GM12878 (cell line): ENCODE measurements around the gene PDE8B. TPM values are rescaled to one million over a fixed set of nuclear protein-coding genes. Genes with fewer than 3 reads are reported as not detected.

Experiments
- ATAC-seq: fragments of 200-7000 bp; cut with Tn5 transposase; 3 replicates; pipeline ENCODE4 v1.9.1; 2020; ENCODE audit warnings: mild to moderate bottlenecking, moderate library complexity
- BruUV-seq: library from RNA; stranded (reverse); fragments of 400-500 nt; replicated peaks from 2 replicates; lab custom pipeline; 2021; lab: Mats Ljungman, UMichigan
- CTCF ChIA-PET: fragments of 300-600 bp; sonication (Branson Sonifier 250); formaldehyde crosslinking; extraction: SDS; loops from one replicate; lab custom pipeline; 2021; ENCODE audit warnings: inconsistent platforms; lab: Yijun Ruan, JAX
- POLR2A ChIA-PET: fragments of 350-600 bp; formaldehyde crosslinking; extraction: SDS; loops from one replicate; lab custom pipeline; 2021; ENCODE audit warnings: inconsistent platforms; lab: Charles Lee
- RAD21 ChIA-PET: fragments of 300-600 bp; sonication (Branson Sonifier 250); formaldehyde crosslinking; loops from one replicate; lab custom pipeline; 2023; ENCODE audit warnings: antibody characterized with exemption; ENCODE audit not compliant: unreplicated experiment; lab: Charles Lee
- SMC1A ChIA-PET: fragments of 300-600 bp; sonication (Branson Sonifier 250); formaldehyde crosslinking; loops from one replicate; lab custom pipeline; 2023; ENCODE audit not compliant: unreplicated experiment, uncharacterized antibody; lab: Charles Lee
- DNase-seq: peaks from one replicate; pipeline ENCODE4 v3.0.0-alpha.2; 2011; ENCODE audit warnings: low read depth, low spot score
- FAIRE-seq: peaks from 3 replicates; lab custom pipeline; 2011; peaks lifted over from hg19 to GRCh38; lab: Jason Lieb, UNC
- H2AFZ ChIP-seq: 2 replicates; pipeline ENCODE4 v1.6.0; 2011; ENCODE audit warnings: low read depth, low read length, control low read depth; ENCODE audit not compliant: control insufficient read depth
- H3K27ac ChIP-seq: 2 replicates; pipeline ENCODE4 v1.5.1; 2011; ENCODE audit warnings: control low read depth; ENCODE audit not compliant: control insufficient read depth, insufficient read depth
- H3K27me3 ChIP-seq, 2 experiments: replicated peaks in 1 of 2; 2 replicates each; pipeline versions ENCODE4 v1.6.0 to v1.6.1; 2011; ENCODE audit warnings: low read length in 1 of 2; ENCODE audit not compliant: control insufficient read depth in 2 of 2, insufficient read depth in 2 of 2
- H3K36me3 ChIP-seq, 2 experiments: 2 replicates each; pipeline ENCODE4 v1.5.1; 2011; ENCODE audit warnings: low read length in 1 of 2; ENCODE audit not compliant: control insufficient read depth in 2 of 2, insufficient read depth in 2 of 2
- H3K4me1 ChIP-seq: 2 replicates; pipeline ENCODE4 v1.6.1; 2011; ENCODE audit warnings: mild to moderate bottlenecking, low read length, moderate library complexity, mixed read lengths; ENCODE audit not compliant: control insufficient read depth, insufficient read depth
- H3K4me2 ChIP-seq: 2 replicates; pipeline ENCODE4 v1.6.0; 2011; ENCODE audit warnings: control low read depth; ENCODE audit not compliant: control insufficient read depth, insufficient read depth
- H3K4me3 ChIP-seq: fragments of 200-600 bp; sonication (generic); 2 replicates; pipeline ENCODE4 v1.5.1; 2016
- H3K79me2 ChIP-seq: 2 replicates; pipeline ENCODE4 v1.6.0; 2011; ENCODE audit warnings: low read length; ENCODE audit not compliant: control insufficient read depth, insufficient read depth
- H3K9ac ChIP-seq: 2 replicates; pipeline ENCODE4 v1.8.0; 2011; ENCODE audit warnings: low read length, control low read depth, mixed read lengths; ENCODE audit not compliant: control insufficient read depth, insufficient read depth
- H3K9me3 ChIP-seq: replicated peaks from 3 replicates; pipeline ENCODE4 v1.5.1; 2011; ENCODE audit warnings: mild to moderate bottlenecking, low read length; ENCODE audit not compliant: control insufficient read depth, insufficient read depth
- H4K20me1 ChIP-seq: 2 replicates; pipeline ENCODE4 v1.6.0; 2011; ENCODE audit not compliant: control insufficient read depth, insufficient read depth
- DPF2 ChIP-seq: fragments of 450-650 bp; IDR thresholded peaks from 2 replicates; pipeline ENCODE4 v1.6.1; 2017; ENCODE audit warnings: mild to moderate bottlenecking
- EGR1 ChIP-seq, 2 experiments: IDR thresholded peaks; 1 replicate in 1 of 2; 2 replicates in 1 of 2; pipeline ENCODE4 v1.6.1; 2011 to 2012; ENCODE audit warnings: low read depth in 2 of 2, low read length in 2 of 2, borderline replicate concordance in 1 of 2, mild to moderate bottlenecking in 1 of 2, moderate library complexity in 1 of 2
- EP300 ChIP-seq, 2 experiments: fragments of 150-350 bp in 1 of 2; IDR thresholded peaks; 2 replicates each; pipeline ENCODE4 v1.6.1; 2011 to 2012; ENCODE audit warnings: low read depth in 2 of 2, low read length in 2 of 2, borderline replicate concordance in 1 of 2, improper control_type of control experiment in 1 of 2, inconsistent platforms in 1 of 2; ENCODE audit not compliant: control insufficient read depth in 1 of 2
- FOS ChIP-seq: IDR thresholded peaks from 3 replicates; pipeline ENCODE4 v1.6.1; 2011; ENCODE audit warnings: borderline replicate concordance; ENCODE audit not compliant: insufficient read length; ENCODE audit errors: extremely low read depth
- HDAC6 ChIP-seq: fragments of 200-600 bp; sonication (generic); IDR thresholded peaks from one replicate; pipeline ENCODE4 v1.8.0; 2017; ENCODE audit warnings: antibody characterized with exemption; ENCODE audit not compliant: unreplicated experiment
- POU2F2 ChIP-seq: IDR thresholded peaks from 3 replicates; pipeline ENCODE4 v1.6.1; 2011; ENCODE audit warnings: low read depth, mild to moderate bottlenecking, low read length, borderline replicate concordance
- RB1 ChIP-seq: fragments of 450-650 bp; formaldehyde crosslinking; IDR thresholded peaks from 2 replicates; pipeline ENCODE4 v1.6.1; 2017; ENCODE audit warnings: mild to moderate bottlenecking, borderline replicate concordance
- STAT3 ChIP-seq: IDR thresholded peaks from 2 replicates; pipeline ENCODE4 v1.6.1; 2011; ENCODE audit warnings: low read depth, low read length, improper control_type of control experiment
- ZNF384 ChIP-seq: IDR thresholded peaks from 2 replicates; pipeline ENCODE4 v1.6.1; 2012; ENCODE audit warnings: low read depth, mild to moderate bottlenecking, low read length, improper control_type of control experiment, borderline replicate concordance
- WGBS: methylation state at CpG from one replicate; pipeline ENCODE4 v1.1.6; 2016; ENCODE audit warnings: low lambda C conversion rate; ENCODE audit not compliant: insufficient replicate concordance, insufficient coverage; ENCODE audit errors: missing lambda C conversion rate; 5-methylcytosine and 5-hydroxymethylcytosine counted together
- in situ Hi-C: fragments of 300-500 bp; cut with MboI; formaldehyde crosslinking; loops from 9 replicates; pipeline ENCODE4 v1.14.3; 2018; ENCODE audit warnings: mixed read lengths
- intact Hi-C: fragments of 100-400 bp; cut with micrococcal nuclease; formaldehyde crosslinking; loops from one replicate; pipeline ENCODE4 v1.14.2; 2022; ENCODE audit not compliant: unreplicated experiment
- polyA plus RNA-seq, 11 experiments: library from polyadenylated mRNA; depleted of rRNA in 4 of 11; unstranded in 6 of 11; stranded (reverse) in 5 of 11; fragments of >200 nt; fragmentation: Nextera tagmentation in 4 of 11; fragmentation: Illumina TruSeq in 1 of 11; extraction: Ambion mirVana in 4 of 11; extraction: Trizol in 1 of 11; gene quantifications; 1 replicate in 1 of 11; 2 replicates in 10 of 11; pipeline versions ENCODE4 v1.2.1 to v1.2.3, GENCODE V29; 2011 to 2016; ENCODE audit warnings: inconsistent platforms in 2 of 11, missing spikeins in 2 of 11, low read depth in 1 of 11
- total RNA-seq, 4 experiments: library from RNA; depleted of rRNA in 3 of 4; stranded (reverse); fragments of >200 nt in 3 of 4; fragmentation: Illumina TruSeq in 1 of 4; extraction: Trizol in 1 of 4; gene quantifications; 2 replicates each; pipeline versions ENCODE4 v1.2.1 to v1.2.3, GENCODE V29; 2013 to 2021
- TF ChIP-seq, protein P1 (sequence below): IDR thresholded peaks from 2 replicates; pipeline ENCODE4 v1.6.1; 2011; ENCODE audit warnings: low read depth, mild to moderate bottlenecking, low read length, moderate library complexity, borderline replicate concordance; ENCODE audit errors: extremely low read depth
- TF ChIP-seq, protein P2 (sequence below): IDR thresholded peaks from 2 replicates; pipeline ENCODE4 v1.6.1; 2011; ENCODE audit warnings: mild to moderate bottlenecking, low read depth, low read length, moderate library complexity; ENCODE audit not compliant: insufficient replicate concordance

The PDE8B gene
- total and polyA plus RNA-seq, 10 of the 15 experiments (the other 5 are each of a cell fraction or from before 2014, with no cell fraction given) = 0.03 to 0.44 (median 0.20) TPM; not detected in 3

DNA sequence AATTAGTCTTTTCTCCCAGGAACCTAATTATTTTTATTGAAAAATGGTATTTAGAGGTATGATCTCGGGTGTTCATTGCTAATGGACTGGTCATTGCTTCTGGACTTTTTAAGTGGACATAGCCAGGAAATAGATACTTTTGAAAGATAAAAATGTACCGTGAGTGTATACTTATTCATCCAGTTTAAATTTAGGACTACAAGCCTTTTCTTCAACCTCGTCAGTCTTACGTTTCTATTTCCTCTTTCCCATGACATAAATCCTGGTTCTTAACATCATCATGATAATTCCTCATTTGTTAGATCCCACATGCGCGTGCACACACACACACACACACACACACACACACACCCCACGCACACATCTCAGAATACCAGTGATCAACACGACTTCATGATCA lies 15.1 kb downstream of the PDE8B start:
- no peak overlapping the region for H3K9ac ChIP-seq
- H2AFZ ChIP-seq = no peak overlapping the region
- SMC1A ChIA-PET = no interaction called here
- no peaks in the 10 kb centered on the region for H3K36me3 ChIP-seq
- no peak for ATAC-seq
- in situ Hi-C loops (no loop called here), intact Hi-C loops (no loop called here)
- DNase-seq = no peak
- WGBS = 35% methylated on average over 8 of the region's 8 CpGs
- no peaks in the 10 kb centered on the region for H3K4me1 ChIP-seq
- TF ChIP-seq, protein P1, sequence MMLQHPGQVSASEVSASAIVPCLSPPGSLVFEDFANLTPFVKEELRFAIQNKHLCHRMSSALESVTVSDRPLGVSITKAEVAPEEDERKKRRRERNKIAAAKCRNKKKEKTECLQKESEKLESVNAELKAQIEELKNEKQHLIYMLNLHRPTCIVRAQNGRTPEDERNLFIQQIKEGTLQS = no peak
- TF ChIP-seq, protein P2, sequence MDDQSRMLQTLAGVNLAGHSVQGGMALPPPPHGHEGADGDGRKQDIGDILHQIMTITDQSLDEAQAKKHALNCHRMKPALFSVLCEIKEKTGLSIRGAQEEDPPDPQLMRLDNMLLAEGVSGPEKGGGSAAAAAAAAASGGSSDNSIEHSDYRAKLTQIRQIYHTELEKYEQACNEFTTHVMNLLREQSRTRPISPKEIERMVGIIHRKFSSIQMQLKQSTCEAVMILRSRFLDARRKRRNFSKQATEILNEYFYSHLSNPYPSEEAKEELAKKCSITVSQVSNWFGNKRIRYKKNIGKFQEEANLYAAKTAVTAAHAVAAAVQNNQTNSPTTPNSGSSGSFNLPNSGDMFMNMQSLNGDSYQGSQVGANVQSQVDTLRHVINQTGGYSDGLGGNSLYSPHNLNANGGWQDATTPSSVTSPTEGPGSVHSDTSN = no peak
- no peak for TF ChIP-seq EP300 (IDR thresholded peaks at IDR 0.05; ENCODE audit: borderline replicate concordance in 1 of 2, control insufficient read depth in 1 of 2, low read depth in 2 of 2, low read length in 2 of 2)
- no peak for TF ChIP-seq ZNF384
- no peak for TF ChIP-seq STAT3
- no peak for TF ChIP-seq EGR1 (IDR thresholded peaks at IDR 0.05; ENCODE audit: borderline replicate concordance in 1 of 2, low read depth in 2 of 2, low read length in 2 of 2)
- no peak for TF ChIP-seq POU2F2
- no peak for TF ChIP-seq FOS
- TF ChIP-seq DPF2 = no peak
- no peak for TF ChIP-seq RB1
- no peak for TF ChIP-seq HDAC6
- FAIRE-seq = no peak
- peaks cover 0 to 3% of the 10 kb centered on the region in 2 experiments; a peak in 2 of 4 replicates for H3K27me3 ChIP-seq
- POLR2A ChIA-PET = no interaction called here
- no peaks in the 10 kb centered on the region for H3K79me2 ChIP-seq
- no peak overlapping the region for H3K4me2 ChIP-seq
- no peaks in the 10 kb centered on the region for H4K20me1 ChIP-seq
- H3K9me3 ChIP-seq = peaks cover 3% of the 10 kb centered on the region; the same call in 2 of the 3 replicates
- no peak overlapping the region for H3K4me3 ChIP-seq
- H3K27ac ChIP-seq = no peak overlapping the region
- BruUV-seq = no TSS peak
- RAD21 ChIA-PET = no interaction called here
- CTCF ChIA-PET = no interaction called here
